Astrocyte (in vitro differentiated cells and primary cell): Measurements from ENCODE around the gene MYOZ1. TPM values are rescaled to one million over a fixed set of nuclear protein-coding genes. Genes with fewer than 3 reads are reported as not detected.

Experiments used
- DNase-seq: peaks from one replicate; pipeline ENCODE4 v3.0.0-alpha.2; 2010; ENCODE audit warnings: low read depth
- FAIRE-seq: peaks from 2 replicates; lab custom pipeline; 2011; peaks lifted over from hg19 to GRCh38; lab: Jason Lieb, UNC
- H2AFZ ChIP-seq: 2 replicates; pipeline ENCODE4 v1.6.0; 2012; ENCODE audit warnings: low read depth, low read length, inconsistent platforms
- H3K27ac ChIP-seq: 2 replicates; pipeline ENCODE4 v1.5.1; 2011; ENCODE audit warnings: low read depth, low read length, inconsistent platforms
- H3K27me3 ChIP-seq: 2 replicates; pipeline ENCODE4 v1.6.0; 2011; ENCODE audit warnings: low read length, inconsistent platforms; ENCODE audit not compliant: insufficient read depth
- H3K36me3 ChIP-seq: 2 replicates; pipeline ENCODE4 v1.5.1; 2011; ENCODE audit warnings: low read length, inconsistent platforms; ENCODE audit not compliant: insufficient read depth
- H3K4me1 ChIP-seq: 2 replicates; pipeline ENCODE4 v1.5.1; 2011; ENCODE audit warnings: low read length, inconsistent platforms; ENCODE audit not compliant: insufficient read depth
- H3K4me2 ChIP-seq: 2 replicates; pipeline ENCODE4 v1.6.0; 2012; ENCODE audit warnings: low read length, inconsistent platforms
- H3K4me3 ChIP-seq: 2 replicates; pipeline ENCODE4 v1.5.1; 2011; ENCODE audit warnings: low read depth, mild to moderate bottlenecking, low read length, inconsistent platforms; ENCODE audit not compliant: insufficient read depth
- H3K79me2 ChIP-seq: 2 replicates; pipeline ENCODE4 v1.6.0; 2012; ENCODE audit warnings: mild to moderate bottlenecking, low read length, inconsistent platforms; ENCODE audit not compliant: insufficient read depth
- H3K9ac ChIP-seq: 2 replicates; pipeline ENCODE4 v1.6.0; 2012; ENCODE audit warnings: mild to moderate bottlenecking, low read length, inconsistent platforms
- H3K9me3 ChIP-seq: 2 replicates; pipeline ENCODE4 v1.5.1; 2012; ENCODE audit warnings: low read depth, mild to moderate bottlenecking, low read length, inconsistent platforms; ENCODE audit not compliant: insufficient read depth
- H4K20me1 ChIP-seq: 2 replicates; pipeline ENCODE4 v1.6.0; 2012; ENCODE audit warnings: low read length, inconsistent platforms; ENCODE audit not compliant: insufficient read depth
- H3K27ac Mint-ChIP-seq: one replicate; pipeline ENCODE4 v1.8.0; 2021; ENCODE audit warnings: mild to moderate bottlenecking, mixed read lengths; ENCODE audit not compliant: unreplicated experiment
- H3K27me3 Mint-ChIP-seq: one replicate; pipeline ENCODE4 v1.8.0; 2021; ENCODE audit warnings: low read depth, mixed read lengths; ENCODE audit not compliant: unreplicated experiment
- H3K36me3 Mint-ChIP-seq: one replicate; pipeline ENCODE4 v1.8.0; 2021; ENCODE audit warnings: low read depth, mixed read lengths; ENCODE audit not compliant: unreplicated experiment
- H3K4me1 Mint-ChIP-seq: one replicate; pipeline ENCODE4 v1.8.0; 2021; ENCODE audit warnings: low read depth, mixed read lengths; ENCODE audit not compliant: unreplicated experiment
- H3K4me3 Mint-ChIP-seq: one replicate; pipeline ENCODE4 v1.8.0; 2021; ENCODE audit warnings: mild to moderate bottlenecking, moderate library complexity, mixed read lengths; ENCODE audit not compliant: unreplicated experiment
- H3K9me3 Mint-ChIP-seq: one replicate; pipeline ENCODE4 v1.8.0; 2021; ENCODE audit warnings: mild to moderate bottlenecking, mixed read lengths; ENCODE audit not compliant: unreplicated experiment
- CTCF ChIP-seq: IDR thresholded peaks from 2 replicates; pipeline ENCODE4 v1.5.1; 2011; ENCODE audit warnings: low read depth, mild to moderate bottlenecking, inconsistent platforms, low read length, moderate library complexity; ENCODE audit not compliant: insufficient read depth
- EZH2 ChIP-seq: IDR thresholded peaks from 2 replicates; pipeline ENCODE4 v1.6.1; 2012; ENCODE audit warnings: mild to moderate bottlenecking, low read length, inconsistent platforms; ENCODE audit not compliant: insufficient read depth
- total RNA-seq: library from RNA; stranded (reverse); gene quantifications from 2 replicates; pipeline ENCODE4 v1.2.1, GENCODE V29; 2021

Gene MYOZ1
- total RNA-seq, 1 donor from 2014 or later, result 2.2 TPM

- DNase-seq (no peak), FAIRE-seq (no peak)
- no peak for TF ChIP-seq EZH2
- TF ChIP-seq CTCF, result no peak
- Histone ChIP-seq H3K27me3 (peaks cover 3% of the 10 kb centered on the region), H3K9me3 (no peaks in the 10 kb centered on the region), H3K4me1 (no peaks in the 10 kb centered on the region), H3K4me3 (no peak overlapping the region), H3K4me2 (no peak overlapping the region), H4K20me1 (no peaks in the 10 kb centered on the region), H3K79me2 (no peaks in the 10 kb centered on the region), H2AFZ (no peak overlapping the region), H3K9ac (no peak overlapping the region), H3K27ac (no peak overlapping the region), H3K36me3 (no peaks in the 10 kb centered on the region)
- Mint-ChIP-seq H3K27me3 (peaks cover 2% of the 10 kb centered on the region), H3K36me3 (no peaks in the 10 kb centered on the region), H3K9me3 (no peaks in the 10 kb centered on the region), H3K4me1 (no peaks in the 10 kb centered on the region), H3K27ac (no peak overlapping the region), H3K4me3 (no peak overlapping the region)
These were observed 6.9 kb downstream of the MYOZ1 start for GRCh38 chr10:73634421-73634820.

- no peak for FAIRE-seq
- no peak for TF ChIP-seq CTCF
These were observed 12.1 kb downstream of the MYOZ1 start for GRCh38 chr10:73629165-73629564.

GRCh38 chr10:73628405-73628804, 12.9 kb downstream of the MYOZ1 start:
- no peak overlapping the region for H3K4me3 Mint-ChIP-seq
- no peaks in the 10 kb centered on the region for H3K9me3 ChIP-seq
- H3K79me2 ChIP-seq, result peaks cover 9% of the 10 kb centered on the region
- no peaks in the 10 kb centered on the region for H3K36me3 ChIP-seq
- H4K20me1 ChIP-seq, result no peaks in the 10 kb centered on the region
- peaks cover 2% of the 10 kb centered on the region for H3K36me3 Mint-ChIP-seq
- no peak for TF ChIP-seq EZH2
- no peak for TF ChIP-seq CTCF
- no peak overlapping the region for H3K4me3 ChIP-seq
- no peak overlapping the region for H2AFZ ChIP-seq
- no peak overlapping the region for H3K9ac ChIP-seq
- H3K27ac Mint-ChIP-seq, result no peak overlapping the region
- no peak overlapping the region for H3K27ac ChIP-seq
- peaks cover 2% of the 10 kb centered on the region for H3K4me1 Mint-ChIP-seq
- H3K4me1 ChIP-seq, result peaks cover 9% of the 10 kb centered on the region
- peaks cover 4% of the 10 kb centered on the region for H3K9me3 Mint-ChIP-seq
- DNase-seq, result no peak
- FAIRE-seq, result no peak
- H3K27me3 Mint-ChIP-seq, result no peaks in the 10 kb centered on the region
- no peak overlapping the region for H3K4me2 ChIP-seq
- peaks cover under 1% of the 10 kb centered on the region for H3K27me3 ChIP-seq

More at GRCh38 chr10:73629165-73629564, 12.1 kb downstream of the MYOZ1 start:
- Histone ChIP-seq H3K36me3 (no peaks in the 10 kb centered on the region), H3K79me2 (peaks cover 7% of the 10 kb centered on the region), H2AFZ (no peak overlapping the region), H3K27me3 (peaks cover 3% of the 10 kb centered on the region), H3K4me1 (peaks cover 9% of the 10 kb centered on the region), H3K9ac (no peak overlapping the region), H3K27ac (no peak overlapping the region), H3K4me2 (no peak overlapping the region), H3K9me3 (no peaks in the 10 kb centered on the region), H3K4me3 (no peak overlapping the region), H4K20me1 (no peaks in the 10 kb centered on the region)
- Mint-ChIP-seq H3K9me3 (peaks cover 4% of the 10 kb centered on the region), H3K4me1 (peaks cover 2% of the 10 kb centered on the region), H3K36me3 (peaks cover 2% of the 10 kb centered on the region), H3K27me3 (no peaks in the 10 kb centered on the region), H3K27ac (no peak overlapping the region), H3K4me3 (no peak overlapping the region)
- DNase-seq, result no peak
